Right lung (tissue), 5 donors: Measurements from ENCODE around the gene PROCR. TPM values are rescaled to one million over a fixed set of nuclear protein-coding genes. Genes with fewer than 3 reads are reported as not detected.
"Not testable (repeated sequence)": the region's sequence is repeated elsewhere in the genome, so short reads cannot be mapped to it uniquely, and the experiment has no call there.

Source experiments
- DNase-seq, 2 donors: peaks; one replicate each; pipeline ENCODE4 v3.0.0-alpha.2; 2013
- polyA plus RNA-seq, 5 donors: library from polyadenylated mRNA; unstranded; fragments of 120-200 nt; gene quantifications; one replicate each; pipeline versions ENCODE4 v1.2.1 to v1.2.3, GENCODE V29; 2013; ENCODE audit warnings: inconsistent platforms in 1 of 5, low replicate concordance in 1 of 5; ENCODE audit not compliant: insufficient read length in 5 of 5, insufficient read depth in 1 of 5

Gene PROCR
- polyA plus RNA-seq, 5 donors, result 35.1 to 61.7 (median 39.9) TPM

DNA sequence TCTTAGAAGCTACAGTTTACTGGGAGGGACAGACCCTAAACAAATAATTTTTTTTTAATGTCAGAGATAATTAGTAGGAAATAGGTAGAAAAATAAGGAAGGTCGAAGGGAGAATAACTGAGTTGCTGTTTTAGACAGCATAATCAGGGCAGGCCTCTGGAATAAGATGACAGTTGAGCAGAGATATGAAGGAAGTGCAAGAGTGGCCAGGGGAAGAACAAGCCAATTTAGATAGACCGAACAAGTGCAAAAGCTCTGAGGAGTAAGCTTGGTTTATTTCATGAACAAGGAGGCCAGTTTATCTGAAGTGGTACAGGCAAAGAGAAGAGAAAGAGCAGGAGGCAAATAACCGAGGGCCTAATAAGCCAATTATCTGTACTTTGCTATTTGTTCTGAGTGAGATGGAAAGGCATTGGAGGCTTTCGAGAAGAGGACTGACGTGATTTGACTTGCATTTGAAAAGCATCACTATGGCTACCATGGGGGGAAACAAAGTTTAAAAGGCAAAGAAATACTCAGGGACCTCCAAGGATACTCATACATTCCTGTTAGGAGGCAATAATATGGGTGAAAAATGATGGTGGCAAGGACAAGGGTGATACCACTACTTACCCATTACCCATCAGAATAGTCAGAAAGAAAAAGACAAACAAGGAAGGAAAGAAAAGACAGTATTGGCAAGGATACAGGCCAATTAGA, 19.7 kb downstream of the PROCR start:
- DNase-seq, result no peak

GRCh38 chr20:35192118-35192872, 20.4 kb downstream of the PROCR start:
- no peak for DNase-seq

GRCh38 chr20:35193031-35193791, 21.3 kb downstream of the PROCR start:
- not testable (repeated sequence) for DNase-seq

DNA sequence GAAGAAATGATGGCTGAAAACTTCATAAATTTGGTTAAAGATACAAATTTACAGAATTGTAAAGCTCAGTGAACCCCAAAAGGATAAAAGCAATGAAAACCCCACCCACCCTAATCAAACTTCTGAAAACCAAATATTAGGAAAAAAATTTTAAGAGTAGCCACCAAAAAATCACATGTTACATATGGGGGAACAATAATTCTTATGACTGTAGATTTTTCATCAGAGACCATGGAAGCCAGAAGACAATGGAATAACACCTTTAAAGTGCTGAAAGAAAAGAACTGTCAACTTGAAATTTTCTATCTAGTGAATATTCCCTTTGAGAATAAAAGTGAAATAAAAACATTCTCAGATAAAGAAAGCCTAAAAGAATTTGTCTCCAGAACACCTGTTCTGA, 24.4 kb downstream of the PROCR start:
- no peak for DNase-seq

DNA sequence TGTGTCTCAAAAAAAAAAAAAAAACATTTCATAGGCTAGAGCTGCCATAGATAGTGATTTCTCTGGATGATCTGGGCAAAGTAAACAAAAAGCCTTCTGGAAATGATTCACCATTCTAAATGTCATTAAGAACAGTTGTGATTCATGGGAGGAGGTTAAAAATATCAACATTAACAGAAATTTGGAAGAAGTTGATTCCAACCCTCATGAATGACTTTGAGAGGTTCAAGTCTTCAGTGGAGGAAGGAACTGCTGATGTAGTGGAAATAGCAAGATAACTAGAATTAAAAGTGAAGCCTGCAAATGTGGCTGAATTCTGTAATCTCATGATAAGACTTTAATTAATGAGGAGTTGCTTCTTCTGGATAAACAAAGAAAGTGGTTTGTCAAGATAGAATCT, 27.9 kb downstream of the PROCR start:
- DNase-seq, result peak in 1 of 2 donors; percentile 52

DNA sequence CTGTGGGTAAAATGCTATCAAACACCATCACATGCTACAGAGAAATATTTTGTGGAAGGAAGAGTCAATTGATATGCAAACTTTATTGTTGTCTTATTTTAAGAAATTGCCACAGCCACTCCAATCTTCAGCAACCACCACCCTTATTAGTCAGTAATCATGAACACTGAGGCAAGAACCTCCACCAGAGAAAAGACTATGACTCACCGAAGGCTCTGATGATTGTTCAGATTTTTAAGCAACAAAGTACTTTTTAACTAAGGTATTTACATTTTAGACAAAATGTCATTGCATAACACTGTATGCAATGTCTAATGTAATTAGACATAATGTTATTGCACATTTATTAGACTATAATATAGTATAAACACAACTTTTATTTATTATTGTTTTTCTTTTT, 28.4 kb downstream of the PROCR start:
- peak in 1 of 2 donors; percentile 19 for DNase-seq

DNA sequence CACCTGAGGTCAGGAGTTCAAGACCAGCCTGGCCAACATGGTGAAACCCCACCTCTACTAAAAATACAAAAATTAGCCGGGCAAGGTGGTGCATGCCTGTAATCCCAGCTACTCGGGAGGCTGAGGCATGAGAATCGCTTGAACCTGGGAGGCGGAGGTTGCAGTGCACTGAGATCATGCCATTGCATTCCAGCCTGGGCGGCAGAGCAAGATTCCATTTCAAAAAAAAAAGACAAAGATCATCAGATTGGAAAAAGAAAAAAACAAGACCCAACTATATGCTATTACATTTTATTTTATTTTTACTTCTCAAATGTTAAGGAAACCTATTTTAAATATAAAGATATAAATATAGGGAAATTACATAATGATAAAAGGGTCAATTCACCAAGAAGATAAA, 29.6 kb downstream of the PROCR start:
- DNase-seq, result not testable (repeated sequence)

DNA sequence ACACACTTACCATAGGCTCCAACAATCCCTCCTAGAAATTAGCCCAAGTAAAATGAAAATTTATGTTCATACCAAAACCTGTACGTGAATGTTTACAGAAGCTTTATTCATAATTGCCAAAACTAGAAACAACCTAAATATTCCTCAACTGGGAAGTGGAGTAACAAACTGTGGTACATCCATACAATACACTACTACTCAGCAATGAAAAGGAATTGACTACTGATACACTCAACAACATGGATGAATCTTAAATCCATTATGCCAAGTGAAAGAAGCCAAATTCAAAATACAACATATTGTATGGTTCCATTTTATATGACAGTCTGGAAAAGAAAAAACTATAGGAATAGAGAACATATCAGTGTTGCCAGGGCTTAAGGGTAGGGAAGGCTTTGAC, 34.9 kb downstream of the PROCR start:
- DNase-seq, result no peak

- DNase-seq, result peak; percentile 75 to 80
Observed at GRCh38 chr20:35207950-35208611, 36.2 kb downstream of the PROCR start.

DNA sequence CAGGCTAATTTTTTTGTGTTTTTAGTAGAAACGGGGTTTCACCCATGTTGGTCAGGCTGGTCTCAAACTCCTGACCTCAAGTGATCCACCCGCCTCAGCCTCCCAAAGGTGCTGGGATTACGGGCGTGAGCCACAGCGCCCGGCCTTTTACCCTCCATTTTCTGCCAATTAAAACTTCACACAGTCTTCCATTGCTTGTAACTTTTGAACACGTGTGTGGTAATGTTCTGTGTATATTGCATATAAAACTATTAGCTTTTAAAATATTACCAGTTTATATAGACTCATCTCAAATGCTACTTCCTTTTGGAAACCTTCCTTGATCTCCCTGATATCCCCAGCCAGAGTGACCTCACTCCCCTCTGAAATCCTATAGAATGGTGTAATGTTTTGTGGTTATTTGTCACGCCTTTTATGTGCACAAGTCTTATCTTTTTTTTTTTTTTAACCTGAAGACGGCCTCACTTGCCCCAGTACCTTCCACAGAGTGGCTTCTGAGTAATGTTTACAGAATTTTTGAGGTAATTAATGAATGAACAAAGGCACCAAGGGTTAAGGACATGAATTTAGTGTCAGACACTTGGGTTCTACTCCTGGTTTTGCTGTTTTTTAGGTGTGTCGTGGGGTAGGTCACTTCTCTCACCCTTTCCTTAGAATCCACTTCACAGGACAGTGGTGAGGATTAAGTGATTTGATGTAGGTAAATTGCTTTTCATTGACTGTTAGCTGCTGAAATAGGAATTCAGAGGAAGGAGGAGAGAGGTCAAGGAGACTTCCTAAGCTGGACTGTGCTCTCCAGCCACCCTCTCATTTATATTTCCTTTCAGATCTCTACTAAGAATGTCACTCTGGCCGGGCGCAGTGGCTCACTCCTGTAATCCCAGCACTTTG, 43.4 kb downstream of the PROCR start:
- DNase-seq, result no peak

- no peak for DNase-seq
Observed at GRCh38 chr20:35216541-35216940, 44.7 kb downstream of the PROCR start.

- no peak for DNase-seq
Observed at GRCh38 chr20:35223941-35224340, 52.1 kb downstream of the PROCR start.

- no peak for DNase-seq
Observed at GRCh38 chr20:35224536-35224935, 52.7 kb downstream of the PROCR start.

GRCh38 chr20:35225319-35226125, 53.6 kb downstream of the PROCR start:
- no peak for DNase-seq

GRCh38 chr20:35226126-35226883, 54.4 kb downstream of the PROCR start, which contains the start of gene MMP24:
Gene MMP24 (plus strand): TSS chr20:35226690. CDS start chr20:35226739, 49 bp downstream.
- DNase-seq, result no peak
